ENCODE results near the gene ENTREP3. TPM values are rescaled to one million over a fixed set of nuclear protein-coding genes. Genes with fewer than 3 reads are reported as not detected.
"Not testable (repeated sequence)": the region's sequence is repeated elsewhere in the genome, so short reads cannot be mapped to it uniquely, and the experiment has no call there.

ENTREP3 gene
- total RNA-seq, 1 experiment from 2014 or later, result 7.7 TPM

DNA sequence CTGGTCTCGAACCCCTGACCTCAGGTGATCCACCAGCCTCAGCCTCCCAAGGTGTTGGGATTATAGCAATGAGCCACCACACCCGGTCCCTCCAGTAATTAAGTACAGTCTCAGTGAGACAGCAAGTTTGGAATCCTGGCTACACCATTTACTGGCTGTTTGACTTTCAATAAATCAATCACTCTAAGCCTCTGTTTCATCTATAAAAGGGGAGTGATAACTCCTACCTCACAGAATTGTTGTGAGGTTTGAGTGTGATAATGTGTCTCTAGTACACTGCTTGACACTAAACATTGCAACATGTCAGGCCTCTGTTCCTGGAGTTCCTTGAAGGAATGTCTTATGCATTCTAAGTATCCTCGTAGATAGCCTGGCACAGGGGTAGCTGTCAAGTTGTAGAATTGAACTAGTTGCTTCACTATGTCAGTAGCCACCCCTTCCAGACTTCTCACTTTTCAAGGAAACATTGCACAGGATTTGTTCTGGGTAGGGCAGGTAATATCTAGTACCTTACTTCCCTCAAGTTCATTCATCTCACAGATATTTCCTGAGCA lies 12.4 kb downstream of the ENTREP3 start:
- Histone ChIP-seq H3K4me3 (peak overlapping the region; percentile 82), H3K36me3 (peaks cover 11% of the 10 kb centered on the region), H3K9me3 (no peaks in the 10 kb centered on the region), H3K27me3 (no peaks in the 10 kb centered on the region)
- DNase-seq, result no peak

DNA sequence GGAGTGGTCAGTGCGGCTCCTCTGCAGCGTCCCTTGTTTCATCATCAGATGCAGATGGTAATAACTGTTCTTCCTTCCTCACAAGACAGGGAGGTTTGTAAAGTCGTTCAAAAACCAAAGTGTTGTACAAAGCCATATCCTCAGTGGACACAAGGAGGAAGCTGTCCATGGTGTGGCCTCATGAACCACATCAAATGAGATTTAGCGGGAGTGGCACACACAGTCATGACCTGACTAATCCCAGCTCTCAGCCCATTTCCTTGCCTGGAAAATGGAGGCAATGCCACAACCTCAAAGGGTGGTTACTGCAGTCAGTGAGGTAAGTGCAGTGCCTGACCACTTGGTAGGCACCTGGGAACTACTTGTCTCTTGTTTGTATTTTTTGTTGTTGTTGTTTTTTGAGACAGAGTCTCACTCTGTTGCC lies 13.4 kb downstream of the ENTREP3 start:
- H3K36me3 ChIP-seq, result peaks cover under 1% of the 10 kb centered on the region
- no peak overlapping the region for H3K4me3 ChIP-seq
- no peaks in the 10 kb centered on the region for H3K27me3 ChIP-seq
- no peak for DNase-seq
- no peaks in the 10 kb centered on the region for H3K9me3 ChIP-seq

DNA sequence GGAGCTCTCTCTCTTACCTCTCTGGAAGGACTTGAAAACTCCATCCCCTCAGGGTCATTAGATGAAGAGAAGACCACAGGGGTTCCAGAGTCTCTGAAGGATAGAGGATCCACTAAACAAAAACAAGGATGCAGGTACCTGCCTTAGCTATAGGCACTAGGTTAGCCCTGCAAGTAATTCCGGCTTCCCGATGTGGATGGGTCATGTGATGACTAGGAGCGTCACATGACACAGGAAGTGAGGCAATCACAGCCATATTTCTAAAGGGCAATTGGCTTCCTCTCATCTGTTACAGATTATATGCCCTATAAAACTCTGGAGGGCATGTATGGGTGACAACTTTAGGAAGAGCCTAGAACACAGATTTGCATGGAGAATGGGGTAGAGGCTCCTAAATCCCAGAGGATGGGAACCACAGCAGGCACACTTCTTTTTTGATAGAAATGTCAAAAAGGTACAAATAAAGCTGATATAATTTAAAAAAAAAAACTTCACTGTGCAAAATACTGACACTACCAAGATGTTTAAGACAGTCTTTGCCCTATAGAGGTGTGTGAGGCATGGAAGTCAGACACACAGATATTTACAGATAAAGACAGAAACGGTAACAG lies 14.1 kb downstream of the ENTREP3 start:
- peak overlapping the region; percentile 45 for H3K4me3 ChIP-seq
- H3K9me3 ChIP-seq, result no peaks in the 10 kb centered on the region
- no peaks in the 10 kb centered on the region for H3K27me3 ChIP-seq
- peak; percentile 64 for DNase-seq
- H3K36me3 ChIP-seq, result no peaks in the 10 kb centered on the region; the same call in none of the 2 replicates

DNA sequence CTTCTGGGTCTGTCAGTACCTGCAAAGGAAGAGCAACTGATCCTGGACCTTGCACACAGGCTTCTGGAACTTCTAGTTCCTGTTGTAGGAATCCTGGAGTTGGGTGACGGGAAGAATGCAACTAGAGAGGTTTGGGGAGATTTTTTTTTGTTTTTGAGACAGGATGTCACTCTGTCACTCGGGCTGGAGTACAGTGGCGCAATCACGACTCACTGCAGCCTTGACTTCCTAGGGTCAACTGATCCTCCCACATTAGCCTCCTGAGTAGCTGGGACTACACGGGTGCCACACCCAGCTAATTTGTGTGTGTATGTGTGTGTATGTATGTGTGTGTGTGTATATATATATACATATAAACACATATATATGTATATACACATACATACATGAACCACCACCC lies 18.8 kb downstream of the ENTREP3 start:
- Histone ChIP-seq H3K27me3 (no peaks in the 10 kb centered on the region), H3K9me3 (no peaks in the 10 kb centered on the region), H3K4me3 (no peak overlapping the region), H3K36me3 (no peaks in the 10 kb centered on the region; the same call in 1 of the 2 replicates)
- no peak for DNase-seq

DNA sequence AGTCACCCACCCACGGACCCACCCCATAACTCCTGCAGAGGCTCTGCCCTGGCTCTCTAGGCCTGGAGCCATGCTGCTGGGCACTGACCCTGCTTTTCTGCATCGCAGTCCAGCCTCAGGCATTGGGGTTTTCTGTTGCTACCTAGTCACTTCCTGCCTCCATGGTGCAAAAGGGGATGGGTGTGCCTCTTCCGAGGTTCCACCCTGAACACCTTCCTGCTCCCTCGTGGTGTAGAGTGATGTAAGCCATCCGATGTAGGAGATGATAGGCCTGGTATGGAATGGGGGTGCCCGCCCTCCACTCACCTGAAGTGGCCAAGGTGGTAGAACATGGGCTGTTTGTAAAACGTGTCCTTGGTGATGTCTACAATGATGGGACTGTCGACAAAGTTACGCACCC lies 19.9 kb downstream of the ENTREP3 start:
- H3K36me3 ChIP-seq, result not testable (repeated sequence)

GRCh38 chr1:155233502-155233901 lies 21.8 kb downstream of the ENTREP3 start:
- H3K36me3 ChIP-seq, DNase-seq, H3K9me3 ChIP-seq, H3K27me3 ChIP-seq, H3K4me3 ChIP-seq: not testable (repeated sequence)

More for the DNA sequence above, 19.9 kb downstream of the ENTREP3 start:
- not testable (repeated sequence) for DNase-seq, H3K9me3 ChIP-seq, H3K27me3 ChIP-seq, H3K4me3 ChIP-seq

- H3K4me3 ChIP-seq, H3K9me3 ChIP-seq, H3K36me3 ChIP-seq, H3K27me3 ChIP-seq, DNase-seq: not testable (repeated sequence)
These were observed 23.0 kb downstream of the ENTREP3 start for GRCh38 chr1:155232001-155232978.

GRCh38 chr1:155231302-155231701 lies 24.0 kb downstream of the ENTREP3 start:
- H3K27me3 ChIP-seq, DNase-seq, H3K9me3 ChIP-seq, H3K4me3 ChIP-seq, H3K36me3 ChIP-seq: not testable (repeated sequence)

DNA sequence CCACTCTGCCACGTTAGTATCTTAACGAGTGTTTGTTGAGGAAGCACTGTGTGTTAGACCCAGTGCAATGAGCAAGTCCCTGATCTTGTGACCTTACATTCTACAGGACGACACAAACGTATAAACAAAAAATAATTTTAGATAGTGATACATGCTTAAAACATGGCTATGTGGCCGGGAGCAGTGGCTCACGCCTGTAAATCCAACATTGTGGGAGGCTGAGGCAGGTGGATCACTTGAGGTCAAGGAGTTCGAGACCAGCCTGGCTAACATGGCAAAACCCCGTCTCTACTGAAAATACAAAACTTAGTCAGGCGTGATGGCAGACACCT lies 27.2 kb downstream of the ENTREP3 start:
- peaks cover 4% of the 10 kb centered on the region for H3K36me3 ChIP-seq
- DNase-seq, result no peak
- no peaks in the 10 kb centered on the region for H3K27me3 ChIP-seq
- H3K9me3 ChIP-seq, result no peaks in the 10 kb centered on the region
- peak overlapping the region; percentile 70 for H3K4me3 ChIP-seq

DNA sequence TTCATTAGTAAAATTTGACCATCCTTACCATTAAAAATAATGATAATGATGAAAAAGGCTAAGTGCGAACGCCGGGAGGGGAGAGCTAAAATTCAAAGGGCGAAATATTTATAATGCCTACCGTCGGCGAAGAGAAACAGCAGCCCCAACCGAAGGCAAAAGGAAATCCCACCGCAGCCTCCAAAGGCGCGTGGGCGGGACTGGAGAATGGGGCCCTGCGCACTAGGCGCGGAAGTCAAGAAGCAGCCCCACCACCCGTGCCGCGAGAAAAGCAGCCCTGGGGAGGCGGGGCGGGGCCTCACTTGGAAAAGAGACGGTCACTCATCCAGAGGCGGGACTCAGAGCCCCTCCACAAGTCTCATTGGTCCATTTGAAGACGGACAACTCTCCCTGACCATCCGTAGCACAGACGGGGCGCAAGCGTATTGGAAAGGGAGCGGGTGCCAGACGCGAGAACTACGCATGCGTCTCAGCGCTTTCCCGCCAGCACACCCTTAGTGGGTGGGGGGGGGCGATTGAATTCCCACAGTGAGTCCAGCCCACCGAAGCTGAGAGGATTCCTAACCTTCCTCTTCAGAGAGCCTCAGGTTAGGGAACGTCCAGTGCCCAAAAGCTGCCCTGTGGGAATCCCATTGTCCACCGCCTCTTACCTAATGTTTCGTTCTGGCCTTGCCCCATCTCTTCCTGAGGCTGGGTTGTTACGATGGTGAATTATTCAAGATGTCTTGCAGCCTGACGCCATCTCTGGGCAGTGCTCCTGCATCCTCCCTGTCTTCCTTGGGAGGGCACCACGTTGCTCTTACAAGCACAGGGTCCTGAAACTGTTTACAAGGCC lies 27.8 kb downstream of the ENTREP3 start:
- Histone ChIP-seq H3K27me3 (no peaks in the 10 kb centered on the region), H3K4me3 (peak overlapping the region; percentile 70), H3K36me3 (peaks cover 4% of the 10 kb centered on the region), H3K9me3 (no peaks in the 10 kb centered on the region)
- peak; percentile 100 for DNase-seq

- Histone ChIP-seq H3K36me3 (peaks cover 4% of the 10 kb centered on the region), H3K9me3 (no peaks in the 10 kb centered on the region), H3K4me3 (peak overlapping the region; percentile 70), H3K27me3 (no peaks in the 10 kb centered on the region)
- DNase-seq, result peak; percentile 51
These were observed 28.4 kb downstream of the ENTREP3 start for GRCh38 chr1:155226910-155227260.

DNA sequence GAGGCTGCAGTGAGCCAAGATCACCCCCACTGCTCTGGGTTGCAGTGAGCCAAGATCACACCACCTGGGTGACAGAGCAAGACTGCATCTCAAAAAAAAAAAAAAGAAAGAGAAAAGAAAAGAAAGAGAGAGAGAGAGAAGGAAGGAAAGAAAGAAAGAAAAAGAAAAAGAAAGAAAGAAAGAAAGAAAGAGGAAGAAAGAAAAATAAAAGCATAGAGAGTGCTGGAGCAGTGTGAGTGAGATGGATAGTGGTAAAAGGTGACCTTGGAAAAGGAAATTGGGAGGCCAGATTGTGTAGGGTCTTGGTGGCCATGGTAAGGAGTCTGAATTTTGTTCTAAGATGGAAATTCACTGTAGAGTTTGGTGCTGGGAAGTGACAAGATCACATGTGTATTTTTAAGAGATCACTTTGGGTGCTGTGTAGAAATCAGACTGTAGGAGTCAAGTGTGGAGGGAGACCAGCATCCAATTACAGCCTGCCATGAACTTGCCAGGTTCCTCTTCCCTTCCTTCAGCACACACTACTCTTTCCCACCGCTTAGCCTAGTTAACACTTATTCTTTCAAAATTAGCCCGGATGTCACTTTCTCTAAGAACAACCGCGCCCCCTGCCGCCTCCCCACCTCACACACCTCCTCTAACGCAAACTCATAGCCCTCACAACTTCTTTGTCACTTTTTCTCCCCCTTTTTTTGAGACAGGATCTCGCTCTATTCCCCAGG lies 28.9 kb downstream of the ENTREP3 start:
- DNase-seq, result peak; percentile 69
- Histone ChIP-seq H3K9me3 (no peaks in the 10 kb centered on the region), H3K36me3 (peaks cover 4% of the 10 kb centered on the region), H3K27me3 (no peaks in the 10 kb centered on the region), H3K4me3 (peak overlapping the region; percentile 70)

DNA sequence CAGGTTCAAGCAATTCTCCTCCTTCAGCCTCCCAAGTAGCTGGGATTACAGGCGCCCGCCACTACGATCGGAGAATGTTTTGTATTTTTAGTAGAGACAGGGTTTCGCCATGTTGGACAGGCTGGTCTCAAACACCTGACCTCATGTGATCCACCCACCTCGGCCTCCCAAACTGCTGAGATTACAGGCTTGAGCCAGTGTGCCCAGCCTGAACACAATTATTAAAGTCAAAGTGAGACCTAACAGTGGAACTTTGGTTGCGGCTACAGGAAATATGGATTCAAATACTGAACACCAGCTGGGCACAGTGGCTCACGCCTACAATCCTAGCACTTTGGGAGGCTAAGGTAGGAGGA lies 29.9 kb downstream of the ENTREP3 start:
- H3K4me3 ChIP-seq, H3K27me3 ChIP-seq, H3K36me3 ChIP-seq, DNase-seq, H3K9me3 ChIP-seq: not testable (repeated sequence)

- DNase-seq, result no peak
- no peaks in the 10 kb centered on the region for H3K9me3 ChIP-seq
These were observed 32.2 kb downstream of the ENTREP3 start for GRCh38 chr1:155223047-155223446.

DNA sequence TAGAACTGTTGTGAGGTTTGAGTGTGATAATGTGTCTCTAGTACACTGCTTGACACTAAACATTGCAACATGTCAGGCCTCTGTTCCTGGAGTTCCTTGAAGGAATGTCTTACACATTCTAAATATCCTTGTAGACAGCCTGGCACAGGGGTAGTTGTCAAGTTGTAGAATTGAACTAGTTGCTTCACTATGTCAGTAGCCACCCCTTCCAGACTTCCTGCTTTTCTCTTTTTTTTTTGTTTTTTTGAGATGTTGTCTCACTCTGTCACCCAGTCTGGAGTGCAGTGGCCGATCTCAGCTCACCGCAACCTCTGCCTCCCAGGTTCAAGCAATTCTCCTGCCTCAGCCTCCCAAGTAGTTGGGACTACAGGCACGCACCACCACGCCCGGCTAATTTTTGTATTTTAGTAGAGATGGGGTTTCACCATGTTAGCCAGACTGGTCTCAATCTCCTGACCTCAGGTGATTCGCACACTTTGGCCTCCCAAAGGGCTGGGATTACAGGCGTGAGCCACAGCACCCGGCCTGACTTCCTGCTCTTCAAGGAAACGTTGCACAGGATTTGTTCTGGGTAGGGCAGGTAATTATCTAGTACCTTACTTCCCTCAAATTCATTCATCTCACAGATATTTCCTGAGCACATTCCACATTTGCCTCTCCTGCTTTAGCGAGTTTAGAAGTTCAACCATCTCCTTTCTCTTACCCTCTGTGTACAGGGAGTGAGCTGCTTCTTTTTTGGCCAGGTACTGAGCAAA lies 34.9 kb downstream of the ENTREP3 start:
- not testable (repeated sequence) for H3K27me3 ChIP-seq, DNase-seq, H3K36me3 ChIP-seq, H3K4me3 ChIP-seq, H3K9me3 ChIP-seq

More at GRCh38 chr1:155223047-155223446, 32.2 kb downstream of the ENTREP3 start:
- H3K27me3 ChIP-seq, result no peaks in the 10 kb centered on the region
- H3K4me3 ChIP-seq, result no peak overlapping the region
- H3K36me3 ChIP-seq, result peaks cover 6% of the 10 kb centered on the region

GRCh38 chr1:155219592-155220031 lies 35.7 kb downstream of the ENTREP3 start:
- Histone ChIP-seq H3K27me3 (no peaks in the 10 kb centered on the region), H3K36me3 (peaks cover 6% of the 10 kb centered on the region), H3K4me3 (no peak overlapping the region), H3K9me3 (no peaks in the 10 kb centered on the region)
- DNase-seq, result no peak

All from MG63 (cell line).